ENCODE measurements around the gene TENM4. TPM values are rescaled to one million over a fixed set of nuclear protein-coding genes. Genes with fewer than 3 reads are reported as not detected.

TENM4 gene
- total and polyA plus RNA-seq, 10 of the 15 experiments (the other 5 are each of a cell fraction or from before 2014, with no cell fraction given), result 0.03 to 0.12 (median 0.06) TPM; not detected in 7

GRCh38 chr11:78840623-78841022 is 600.2 kb downstream of the TENM4 start:
- 34% methylated on average over 4 of the region's 4 CpGs for WGBS (ENCODE audit: insufficient coverage, insufficient replicate concordance, low lambda C conversion rate, missing lambda C conversion rate)
- no peak for ATAC-seq
- no TSS peak for BruUV-seq (replicated peaks)

DNA sequence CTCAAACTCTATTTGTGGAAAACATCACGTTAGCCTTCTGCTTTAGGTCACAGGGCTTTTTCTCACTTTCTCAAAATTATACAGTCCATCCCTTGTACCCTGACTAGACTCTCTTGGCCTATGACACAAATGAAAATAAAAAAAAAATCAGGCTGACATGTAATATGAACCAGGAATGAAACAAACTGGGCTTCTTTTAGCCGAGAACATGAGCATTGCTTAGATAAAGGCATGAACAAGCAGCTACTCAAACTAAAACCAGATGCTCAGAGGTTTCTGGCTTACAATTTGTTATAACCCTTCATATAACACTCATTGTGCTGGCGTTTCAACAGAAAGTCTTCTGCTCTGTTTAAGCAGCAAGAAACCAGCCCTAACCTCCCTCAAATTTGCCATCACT is 600.6 kb downstream of the TENM4 start:
- Histone ChIP-seq H3K27me3 (replicated peaks in 1 of 2; ENCODE audit: control insufficient read depth in 2 of 2, insufficient read depth in 2 of 2, low read length in 1 of 2) (no peaks in the 10 kb centered on the region; a peak in 1 of 4 replicates), H3K4me2 (ENCODE audit: control insufficient read depth, insufficient read depth) (no peak overlapping the region), H3K9me3 (replicated peaks; ENCODE audit: control insufficient read depth, insufficient read depth, low read length) (no peaks in the 10 kb centered on the region), H3K27ac (ENCODE audit: control insufficient read depth, insufficient read depth) (no peak overlapping the region), H4K20me1 (ENCODE audit: control insufficient read depth, insufficient read depth) (no peaks in the 10 kb centered on the region), H3K79me2 (ENCODE audit: control insufficient read depth, insufficient read depth, low read length) (no peaks in the 10 kb centered on the region), H3K36me3 (ENCODE audit: control insufficient read depth in 2 of 2, insufficient read depth in 2 of 2, low read length in 1 of 2) (no peaks in the 10 kb centered on the region), H3K4me1 (ENCODE audit: control insufficient read depth, insufficient read depth, low read length) (no peaks in the 10 kb centered on the region), H3K9ac (ENCODE audit: control insufficient read depth, insufficient read depth, low read length) (no peak overlapping the region), H3K4me3 (no peak overlapping the region), H2AFZ (ENCODE audit: control insufficient read depth, low read depth, low read length) (no peak overlapping the region)
- ChIA-PET SMC1A (ENCODE audit: uncharacterized antibody, unreplicated experiment) (interaction anchor here (0.6 kb wide), 1 partner anchor 47 kb away, joined by 3 read pairs; no protein-coding TSS in a partner anchor), CTCF (interaction anchor here (2.3 kb wide), 1 partner anchor 259 kb away, joined by 7 read pairs; no protein-coding TSS in a partner anchor), POLR2A (no interaction called here), RAD21 (ENCODE audit: unreplicated experiment) (interaction anchor here (0.6 kb wide), 1 partner anchor 601 kb away, joined by 3 read pairs; the partner anchor contains the start of gene TENM4)
- ATAC-seq (no peak), DNase-seq (ENCODE audit: low read depth, low spot score) (no peak), FAIRE-seq (no peak)
- intact Hi-C loops (cut with micrococcal nuclease; ENCODE audit: unreplicated experiment), result no loop called here
- BruUV-seq (replicated peaks), result no TSS peak
- in situ Hi-C loops (cut with MboI), result no loop called here
- 2% methylated on average over 3 of the region's 3 CpGs for WGBS (ENCODE audit: insufficient coverage, insufficient replicate concordance, low lambda C conversion rate, missing lambda C conversion rate)
- TF ChIP-seq ZNF592 (IDR thresholded peaks at IDR 0.05) (no peak), BMI1 (IDR thresholded peaks at IDR 0.05; ENCODE audit: borderline replicate concordance) (no peak), SRF (IDR thresholded peaks at IDR 0.05; ENCODE audit: low read depth in 2 of 2, low read length in 2 of 2) (no peak), TBL1XR1 (IDR thresholded peaks at IDR 0.05; ENCODE audit: low read depth, low read length) (no peak), YY1 (IDR thresholded peaks at IDR 0.05; ENCODE audit: low read depth, low read length) (no peak)
- TF ChIP-seq, protein P1, sequence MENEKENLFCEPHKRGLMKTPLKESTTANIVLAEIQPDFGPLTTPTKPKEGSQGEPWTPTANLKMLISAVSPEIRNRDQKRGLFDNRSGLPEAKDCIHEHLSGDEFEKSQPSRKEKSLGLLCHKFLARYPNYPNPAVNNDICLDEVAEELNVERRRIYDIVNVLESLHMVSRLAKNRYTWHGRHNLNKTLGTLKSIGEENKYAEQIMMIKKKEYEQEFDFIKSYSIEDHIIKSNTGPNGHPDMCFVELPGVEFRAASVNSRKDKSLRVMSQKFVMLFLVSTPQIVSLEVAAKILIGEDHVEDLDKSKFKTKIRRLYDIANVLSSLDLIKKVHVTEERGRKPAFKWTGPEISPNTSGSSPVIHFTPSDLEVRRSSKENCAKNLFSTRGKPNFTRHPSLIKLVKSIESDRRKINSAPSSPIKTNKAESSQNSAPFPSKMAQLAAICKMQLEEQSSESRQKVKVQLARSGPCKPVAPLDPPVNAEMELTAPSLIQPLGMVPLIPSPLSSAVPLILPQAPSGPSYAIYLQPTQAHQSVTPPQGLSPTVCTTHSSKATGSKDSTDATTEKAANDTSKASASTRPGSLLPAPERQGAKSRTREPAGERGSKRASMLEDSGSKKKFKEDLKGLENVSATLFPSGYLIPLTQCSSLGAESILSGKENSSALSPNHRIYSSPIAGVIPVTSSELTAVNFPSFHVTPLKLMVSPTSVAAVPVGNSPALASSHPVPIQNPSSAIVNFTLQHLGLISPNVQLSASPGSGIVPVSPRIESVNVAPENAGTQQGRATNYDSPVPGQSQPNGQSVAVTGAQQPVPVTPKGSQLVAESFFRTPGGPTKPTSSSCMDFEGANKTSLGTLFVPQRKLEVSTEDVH (IDR thresholded peaks at IDR 0.05; ENCODE audit: low read depth, partially characterized antibody), result no peak

More at GRCh38 chr11:78840623-78841022, 600.2 kb downstream of the TENM4 start:
- Histone ChIP-seq H3K27ac (ENCODE audit: control insufficient read depth, insufficient read depth) (no peak overlapping the region), H3K27me3 (replicated peaks in 1 of 2; ENCODE audit: control insufficient read depth in 2 of 2, insufficient read depth in 2 of 2, low read length in 1 of 2) (no peaks in the 10 kb centered on the region), H3K36me3 (ENCODE audit: control insufficient read depth in 2 of 2, insufficient read depth in 2 of 2, low read length in 1 of 2) (no peaks in the 10 kb centered on the region), H3K4me2 (ENCODE audit: control insufficient read depth, insufficient read depth) (no peak overlapping the region), H3K79me2 (ENCODE audit: control insufficient read depth, insufficient read depth, low read length) (no peaks in the 10 kb centered on the region), H4K20me1 (ENCODE audit: control insufficient read depth, insufficient read depth) (no peaks in the 10 kb centered on the region), H3K4me3 (no peak overlapping the region), H3K4me1 (ENCODE audit: control insufficient read depth, insufficient read depth, low read length) (no peaks in the 10 kb centered on the region), H3K9ac (ENCODE audit: control insufficient read depth, insufficient read depth, low read length) (no peak overlapping the region), H3K9me3 (replicated peaks; ENCODE audit: control insufficient read depth, insufficient read depth, low read length) (no peaks in the 10 kb centered on the region), H2AFZ (ENCODE audit: control insufficient read depth, low read depth, low read length) (no peak overlapping the region)
- POLR2A ChIA-PET, result no interaction called here
- RAD21 ChIA-PET (ENCODE audit: unreplicated experiment), result interaction anchor here (0.6 kb wide), 1 partner anchor 600 kb away, joined by 3 read pairs; the partner anchor contains the start of gene TENM4
- CTCF ChIA-PET, result interaction anchor here (2.3 kb wide), 1 partner anchor 259 kb away, joined by 7 read pairs; no protein-coding TSS in a partner anchor
- intact Hi-C loops (cut with micrococcal nuclease; ENCODE audit: unreplicated experiment) (no loop called here), in situ Hi-C loops (cut with MboI) (no loop called here)
- no peak for DNase-seq (ENCODE audit: low read depth, low spot score)
- FAIRE-seq, result no peak
- no peak for TF ChIP-seq GATAD2B (conservative IDR thresholded peaks at IDR 0.05; ENCODE audit: low read depth)
- no peak for TF ChIP-seq MAX (IDR thresholded peaks at IDR 0.05; ENCODE audit: low read depth, low read length)
- TF ChIP-seq HDGF (IDR thresholded peaks at IDR 0.05), result no peak
- SMC1A ChIA-PET (ENCODE audit: uncharacterized antibody, unreplicated experiment), result no interaction called here
